CD8-positive, alpha-beta memory T cell (primary cell): Measurements from ENCODE around the gene AKAP13. TPM values are rescaled to one million over a fixed set of nuclear protein-coding genes. Genes with fewer than 3 reads are reported as not detected.

Experiments
- CTCF ChIA-PET: fragments of 350-600 bp; sonication (Branson Sonifier 250); formaldehyde crosslinking; loops from one replicate; lab custom pipeline; 2021; ENCODE audit warnings: antibody characterized with exemption; lab: Charles Lee
- POLR2A ChIA-PET: fragments of 350-600 bp; sonication (Branson Sonifier 250); formaldehyde crosslinking; loops from one replicate; lab custom pipeline; 2021; ENCODE audit warnings: antibody characterized with exemption; lab: Charles Lee
- DNase-seq, 5 donors: peaks; one replicate each; pipeline versions ENCODE4 v3.0.0 to v3.0.0-alpha.2; 2020 to 2022; ENCODE audit warnings: mixed read lengths in 1 of 5
- H3K27ac ChIP-seq: one replicate; pipeline ENCODE4 v1.7.0; 2013; ENCODE audit warnings: low read depth, mild to moderate bottlenecking, low read length, moderate library complexity
- H3K27me3 ChIP-seq: 2 replicates; pipeline ENCODE4 v1.7.0; 2013; ENCODE audit warnings: low read length, mild to moderate bottlenecking; ENCODE audit not compliant: insufficient read depth, poor library complexity, severe bottlenecking
- H3K36me3 ChIP-seq: 2 replicates; pipeline ENCODE4 v1.7.0; 2013; ENCODE audit warnings: mild to moderate bottlenecking, low read length, moderate library complexity; ENCODE audit not compliant: insufficient read depth
- H3K4me1 ChIP-seq: 2 replicates; pipeline ENCODE4 v1.7.0; 2013; ENCODE audit warnings: mild to moderate bottlenecking, low read length, moderate library complexity; ENCODE audit not compliant: insufficient read depth
- H3K4me3 ChIP-seq: 2 replicates; pipeline ENCODE4 v1.7.0; 2013; ENCODE audit warnings: mild to moderate bottlenecking, low read length
- H3K9me3 ChIP-seq: 2 replicates; pipeline ENCODE4 v1.7.0; 2013; ENCODE audit warnings: mild to moderate bottlenecking, low read length
- H3K27ac Mint-ChIP-seq, 8 donors: one replicate each; pipeline ENCODE4 v1.8.0; 2020 to 2021; ENCODE audit warnings: mixed read lengths in 8 of 8, mild to moderate bottlenecking in 6 of 8, inconsistent platforms in 3 of 8, moderate library complexity in 3 of 8
- H3K27me3 Mint-ChIP-seq, 2 donors: one replicate each; pipeline ENCODE4 v1.8.0; 2020 to 2021; ENCODE audit warnings: mixed read lengths in 2 of 2, mild to moderate bottlenecking in 1 of 2, moderate library complexity in 1 of 2
- H3K36me3 Mint-ChIP-seq, 3 donors: one replicate each; pipeline ENCODE4 v1.8.0; 2020 to 2021; ENCODE audit warnings: mixed read lengths in 3 of 3, inconsistent platforms in 1 of 3, mild to moderate bottlenecking in 1 of 3
- H3K4me1 Mint-ChIP-seq, 3 donors: one replicate each; pipeline ENCODE4 v1.8.0; 2020 to 2021; ENCODE audit warnings: mixed read lengths in 3 of 3, inconsistent platforms in 1 of 3, mild to moderate bottlenecking in 1 of 3
- H3K4me3 Mint-ChIP-seq, 7 donors: one replicate each; pipeline ENCODE4 v1.8.0; 2020 to 2021; ENCODE audit warnings: mixed read lengths in 7 of 7, mild to moderate bottlenecking in 6 of 7, moderate library complexity in 4 of 7, inconsistent platforms in 2 of 7
- H3K9me3 Mint-ChIP-seq, 5 donors: one replicate each; pipeline ENCODE4 v1.8.0; 2020 to 2022; ENCODE audit warnings: mixed read lengths in 5 of 5, mild to moderate bottlenecking in 3 of 5, moderate library complexity in 2 of 5, inconsistent platforms in 1 of 5
- polyA plus RNA-seq: library from polyadenylated mRNA; unstranded; fragments of 300-500 nt; fragmentation: Illumina TruSeq; gene quantifications from one replicate; pipeline ENCODE4 v1.2.3, GENCODE V29; 2021
- total RNA-seq, 2 experiments: library from RNA; stranded (reverse); gene quantifications; one replicate each; pipeline ENCODE4 v1.2.3, GENCODE V29; 2021

Gene AKAP13
- total and polyA plus RNA-seq, 3 experiments from 2014 or later: 109 to 234 (median 113) TPM

DNA sequence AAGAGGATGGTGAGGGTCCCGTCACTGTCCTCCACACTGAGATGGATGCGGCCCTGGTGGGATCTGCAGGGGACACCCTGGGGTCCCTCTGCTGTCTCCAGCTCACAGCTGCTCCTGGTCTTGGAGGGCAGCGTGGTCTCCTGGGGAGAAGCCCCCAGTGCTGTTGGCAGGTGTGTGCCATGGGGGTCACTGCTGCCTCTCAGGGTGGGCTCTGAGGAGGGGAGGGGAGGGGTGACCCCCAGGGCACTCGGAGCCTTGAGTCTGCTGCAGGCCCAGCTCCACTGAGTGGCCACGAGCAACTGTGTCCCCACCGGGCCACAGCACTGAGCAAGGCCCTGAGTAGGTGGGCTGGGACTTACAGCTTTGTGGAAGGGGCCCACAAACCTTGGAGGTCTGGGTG, 379.6 kb downstream of the AKAP13 start:
- Mint-ChIP-seq H3K4me3 (no peak overlapping the region), H3K36me3 (peaks cover 0 to 26% (median 0%) of the 10 kb centered on the region in 3 donors), H3K9me3 (no peaks in the 10 kb centered on the region), H3K27ac (no peak overlapping the region), H3K4me1 (peaks cover 0 to 2% (median 0%) of the 10 kb centered on the region in 3 donors), H3K27me3 (no peaks in the 10 kb centered on the region)
- Histone ChIP-seq H3K27ac (no peak overlapping the region), H3K4me1 (no peaks in the 10 kb centered on the region), H3K4me3 (no peak overlapping the region), H3K27me3 (no peaks in the 10 kb centered on the region), H3K36me3 (no peaks in the 10 kb centered on the region), H3K9me3 (no peaks in the 10 kb centered on the region)
- no peak for DNase-seq
- CTCF ChIA-PET: no interaction called here
- POLR2A ChIA-PET: no interaction called here

DNA sequence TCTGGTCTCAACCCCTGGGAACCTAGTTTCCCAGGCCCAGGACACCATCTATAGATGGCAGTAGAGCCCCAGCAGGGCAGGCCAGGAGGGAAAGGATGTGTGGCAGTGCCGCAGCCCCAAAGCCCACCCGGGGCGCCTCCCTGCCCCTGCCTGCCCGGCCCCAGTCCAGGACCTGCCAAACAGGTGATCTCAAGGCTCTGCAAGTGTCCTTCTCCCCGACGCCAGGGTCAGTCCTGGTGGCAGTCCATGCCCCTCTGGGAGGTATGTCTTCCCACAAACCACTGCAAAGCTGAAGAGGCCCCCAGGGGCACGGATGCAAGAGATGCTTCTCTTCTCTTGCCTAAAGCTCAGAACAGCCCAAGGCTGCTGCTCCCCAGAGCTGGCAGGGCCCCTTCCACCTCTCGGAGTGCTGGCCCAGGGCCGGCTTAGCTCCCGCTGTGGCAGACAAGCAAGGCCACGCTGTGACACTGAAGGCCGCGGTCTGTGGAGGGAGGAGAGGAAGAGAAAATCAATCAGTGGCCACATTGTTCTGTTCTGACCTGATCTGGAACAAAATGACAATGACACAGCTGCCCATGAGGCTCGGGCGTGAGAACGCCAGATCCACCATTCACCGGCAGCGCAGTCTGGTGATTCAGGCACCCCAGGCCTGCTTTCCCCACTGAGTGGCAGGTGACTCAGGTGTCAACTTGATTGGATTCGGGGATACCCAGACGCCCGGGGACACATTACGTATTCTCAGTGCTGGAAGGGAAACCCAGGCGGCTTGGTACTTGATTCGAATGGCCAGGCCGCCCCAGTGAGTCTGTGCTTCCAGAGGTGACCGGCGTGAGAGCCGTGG, 380.3 kb downstream of the AKAP13 start:
- no peak overlapping the region for H3K27ac ChIP-seq
- ChIA-PET CTCF (no interaction called here), POLR2A (no interaction called here)
- Mint-ChIP-seq H3K4me3 (no peak overlapping the region), H3K36me3 (peaks cover 0 to 26% (median 0%) of the 10 kb centered on the region in 3 donors), H3K9me3 (no peaks in the 10 kb centered on the region), H3K27ac (no peak overlapping the region), H3K27me3 (no peaks in the 10 kb centered on the region), H3K4me1 (peaks cover 0 to 2% (median 0%) of the 10 kb centered on the region in 3 donors)
- no peaks in the 10 kb centered on the region for H3K4me1 ChIP-seq
- H3K4me3 ChIP-seq: no peak overlapping the region
- DNase-seq: no peak
- no peaks in the 10 kb centered on the region for H3K27me3 ChIP-seq
- no peaks in the 10 kb centered on the region for H3K36me3 ChIP-seq
- H3K9me3 ChIP-seq: no peaks in the 10 kb centered on the region

DNA sequence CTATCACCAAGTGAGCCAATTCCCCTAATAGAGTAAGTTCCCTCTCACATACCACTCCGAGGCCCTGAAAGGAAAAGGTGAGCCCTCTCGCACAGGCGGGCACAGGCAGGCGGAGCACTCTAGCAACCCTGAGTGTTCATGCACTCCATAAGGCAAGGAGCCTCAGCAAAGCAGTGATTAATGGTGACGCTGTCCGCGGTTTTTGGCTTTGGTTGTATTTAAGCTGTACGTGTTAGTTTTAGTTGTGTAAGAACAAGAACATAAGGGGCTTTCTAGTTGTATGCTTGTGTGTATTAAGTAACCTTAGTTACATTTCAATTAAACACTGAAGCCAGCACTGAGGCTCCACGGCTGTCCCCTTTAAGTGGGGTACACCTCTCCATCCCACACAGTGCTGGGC, 381.2 kb downstream of the AKAP13 start:
- H3K27ac ChIP-seq: no peak overlapping the region
- H3K4me3 Mint-ChIP-seq: no peak overlapping the region
- H3K27me3 ChIP-seq: no peaks in the 10 kb centered on the region
- POLR2A ChIA-PET: no interaction called here
- no peak overlapping the region for H3K4me3 ChIP-seq
- no peaks in the 10 kb centered on the region for H3K9me3 Mint-ChIP-seq
- H3K36me3 Mint-ChIP-seq: peaks cover 0 to 26% (median 0%) of the 10 kb centered on the region in 3 donors
- CTCF ChIA-PET: no interaction called here
- H3K9me3 ChIP-seq: no peaks in the 10 kb centered on the region
- peaks cover 2 to 6% (median 3%) of the 10 kb centered on the region in 3 donors for H3K4me1 Mint-ChIP-seq
- H3K4me1 ChIP-seq: no peaks in the 10 kb centered on the region
- H3K27me3 Mint-ChIP-seq: no peaks in the 10 kb centered on the region
- no peak for DNase-seq
- no peaks in the 10 kb centered on the region for H3K36me3 ChIP-seq
- H3K27ac Mint-ChIP-seq: peak overlapping the region in 2 of 8 donors; percentile 61 to 77

DNA sequence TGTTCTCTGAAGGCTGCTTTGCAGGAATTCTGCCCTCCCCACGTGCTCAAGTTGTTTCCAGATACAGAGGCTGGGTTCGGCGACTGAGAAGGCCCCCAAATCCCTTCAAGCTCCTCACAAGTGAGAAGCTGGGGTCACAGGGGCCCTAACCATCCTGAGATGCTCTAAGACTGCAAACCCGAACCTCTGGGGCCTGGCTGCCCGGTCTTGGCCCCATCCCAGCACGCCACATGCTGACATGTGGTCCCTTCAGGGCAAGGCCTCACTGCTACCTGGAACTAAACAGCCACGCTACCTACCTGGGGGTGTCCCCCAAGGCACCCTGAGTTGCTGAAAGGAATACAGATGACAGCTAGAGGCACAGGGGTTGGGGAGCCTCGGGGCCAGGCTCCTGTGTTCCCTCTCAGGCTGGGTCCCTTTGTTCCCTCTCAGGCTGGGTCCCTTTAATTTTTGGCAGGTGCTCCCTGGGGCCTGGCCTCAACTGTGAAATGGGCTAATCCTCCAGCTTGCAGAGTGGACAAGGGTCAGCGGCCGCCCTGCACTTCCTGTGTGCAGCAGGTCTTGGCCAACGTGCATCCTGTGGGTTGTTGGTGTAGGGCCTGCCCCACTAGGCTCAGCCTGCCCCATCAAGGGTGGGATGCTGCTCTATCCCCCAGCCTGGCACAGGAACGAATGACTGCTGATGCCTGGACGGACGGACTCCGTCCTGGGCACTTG, 381.8 kb downstream of the AKAP13 start:
- DNase-seq: no peak
- ChIA-PET CTCF (no interaction called here), POLR2A (no interaction called here)
- no peaks in the 10 kb centered on the region for H3K27me3 ChIP-seq
- Mint-ChIP-seq H3K4me3 (no peak overlapping the region), H3K9me3 (no peaks in the 10 kb centered on the region), H3K4me1 (peaks cover 2 to 7% (median 3%) of the 10 kb centered on the region in 3 donors), H3K27ac (peak overlapping the region in 1 of 8 donors; percentile 77), H3K36me3 (peaks cover 0 to 26% (median 0%) of the 10 kb centered on the region in 3 donors), H3K27me3 (no peaks in the 10 kb centered on the region)
- no peaks in the 10 kb centered on the region for H3K36me3 ChIP-seq
- H3K4me3 ChIP-seq: no peak overlapping the region
- H3K27ac ChIP-seq: no peak overlapping the region
- H3K9me3 ChIP-seq: no peaks in the 10 kb centered on the region
- H3K4me1 ChIP-seq: no peaks in the 10 kb centered on the region

DNA sequence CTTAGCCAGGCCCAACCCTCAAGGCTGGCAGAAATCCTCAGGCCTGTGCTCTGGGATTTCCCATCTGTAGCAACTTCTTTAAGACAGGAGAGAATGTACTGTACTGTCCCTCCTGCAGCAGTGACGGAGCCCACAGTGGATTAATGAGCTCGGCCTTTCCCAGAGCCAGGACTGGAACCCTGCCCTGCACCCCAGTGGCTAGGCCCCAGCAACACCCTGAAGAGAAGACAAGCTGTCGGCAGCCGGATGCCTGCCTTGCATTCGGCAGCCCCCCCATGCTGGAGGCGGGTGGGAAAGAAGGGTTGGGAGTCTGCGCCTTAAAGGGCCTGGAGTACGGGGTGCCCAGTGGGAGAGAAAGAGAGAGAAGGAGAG, 382.3 kb downstream of the AKAP13 start:
- Histone ChIP-seq H3K4me3 (no peak overlapping the region), H3K4me1 (no peaks in the 10 kb centered on the region), H3K27me3 (no peaks in the 10 kb centered on the region), H3K27ac (no peak overlapping the region), H3K9me3 (no peaks in the 10 kb centered on the region), H3K36me3 (no peaks in the 10 kb centered on the region)
- H3K4me1 Mint-ChIP-seq: peaks cover 2 to 11% (median 3%) of the 10 kb centered on the region in 3 donors
- no peaks in the 10 kb centered on the region for H3K27me3 Mint-ChIP-seq
- POLR2A ChIA-PET: interaction anchor here (0.5 kb wide), 1 partner anchor 106 kb away, joined by 3 read pairs; no protein-coding TSS in a partner anchor
- H3K36me3 Mint-ChIP-seq: peaks cover 0 to 26% (median 2%) of the 10 kb centered on the region in 3 donors
- CTCF ChIA-PET: interaction anchor here (0.8 to 1.5 kb wide), 2 partner anchors 23 to 78 kb away, joined by 3 to 4 read pairs; no protein-coding TSS in a partner anchor
- H3K9me3 Mint-ChIP-seq: no peaks in the 10 kb centered on the region
- peak overlapping the region in 1 of 8 donors; percentile 47 for H3K27ac Mint-ChIP-seq
- no peak for DNase-seq
- H3K4me3 Mint-ChIP-seq: peak overlapping the region in 1 of 7 donors; percentile 74

DNA sequence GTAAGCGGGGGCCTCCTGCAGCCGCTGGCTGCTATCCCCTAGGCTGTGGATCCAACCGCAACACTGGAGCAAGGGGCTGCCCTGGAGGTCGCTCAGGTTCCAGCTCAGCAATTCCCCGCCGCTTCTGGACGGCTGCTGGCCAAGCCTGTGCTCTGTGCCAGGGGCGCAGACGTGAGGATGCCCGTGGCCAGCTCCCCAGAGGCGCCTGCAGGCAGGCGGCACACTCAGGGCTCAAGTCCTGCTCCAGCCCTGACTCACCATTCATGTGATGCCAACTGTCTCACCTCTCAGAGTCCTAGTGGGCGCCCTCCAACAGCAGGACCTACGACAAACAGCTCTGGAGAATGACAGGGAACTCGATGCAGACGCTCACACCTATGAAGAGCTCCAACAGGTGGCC, 382.8 kb downstream of the AKAP13 start:
- H3K36me3 ChIP-seq: no peaks in the 10 kb centered on the region
- H3K4me3 Mint-ChIP-seq: no peak overlapping the region
- DNase-seq: no peak
- no peak overlapping the region for H3K27ac Mint-ChIP-seq
- H3K9me3 ChIP-seq: no peaks in the 10 kb centered on the region
- ChIA-PET CTCF (interaction anchor here (0.8 to 1.5 kb wide), 2 partner anchors 22 to 77 kb away, joined by 3 to 4 read pairs; no protein-coding TSS in a partner anchor), POLR2A (interaction anchor here (0.5 kb wide), 1 partner anchor 106 kb away, joined by 3 read pairs; no protein-coding TSS in a partner anchor)
- no peak overlapping the region for H3K27ac ChIP-seq
- no peak overlapping the region for H3K4me3 ChIP-seq
- no peaks in the 10 kb centered on the region for H3K27me3 Mint-ChIP-seq
- H3K9me3 Mint-ChIP-seq: no peaks in the 10 kb centered on the region
- H3K4me1 ChIP-seq: no peaks in the 10 kb centered on the region
- H3K36me3 Mint-ChIP-seq: peaks cover 0 to 25% (median 2%) of the 10 kb centered on the region in 3 donors
- peaks cover 2 to 11% (median 3%) of the 10 kb centered on the region in 3 donors for H3K4me1 Mint-ChIP-seq
- no peaks in the 10 kb centered on the region for H3K27me3 ChIP-seq

DNA sequence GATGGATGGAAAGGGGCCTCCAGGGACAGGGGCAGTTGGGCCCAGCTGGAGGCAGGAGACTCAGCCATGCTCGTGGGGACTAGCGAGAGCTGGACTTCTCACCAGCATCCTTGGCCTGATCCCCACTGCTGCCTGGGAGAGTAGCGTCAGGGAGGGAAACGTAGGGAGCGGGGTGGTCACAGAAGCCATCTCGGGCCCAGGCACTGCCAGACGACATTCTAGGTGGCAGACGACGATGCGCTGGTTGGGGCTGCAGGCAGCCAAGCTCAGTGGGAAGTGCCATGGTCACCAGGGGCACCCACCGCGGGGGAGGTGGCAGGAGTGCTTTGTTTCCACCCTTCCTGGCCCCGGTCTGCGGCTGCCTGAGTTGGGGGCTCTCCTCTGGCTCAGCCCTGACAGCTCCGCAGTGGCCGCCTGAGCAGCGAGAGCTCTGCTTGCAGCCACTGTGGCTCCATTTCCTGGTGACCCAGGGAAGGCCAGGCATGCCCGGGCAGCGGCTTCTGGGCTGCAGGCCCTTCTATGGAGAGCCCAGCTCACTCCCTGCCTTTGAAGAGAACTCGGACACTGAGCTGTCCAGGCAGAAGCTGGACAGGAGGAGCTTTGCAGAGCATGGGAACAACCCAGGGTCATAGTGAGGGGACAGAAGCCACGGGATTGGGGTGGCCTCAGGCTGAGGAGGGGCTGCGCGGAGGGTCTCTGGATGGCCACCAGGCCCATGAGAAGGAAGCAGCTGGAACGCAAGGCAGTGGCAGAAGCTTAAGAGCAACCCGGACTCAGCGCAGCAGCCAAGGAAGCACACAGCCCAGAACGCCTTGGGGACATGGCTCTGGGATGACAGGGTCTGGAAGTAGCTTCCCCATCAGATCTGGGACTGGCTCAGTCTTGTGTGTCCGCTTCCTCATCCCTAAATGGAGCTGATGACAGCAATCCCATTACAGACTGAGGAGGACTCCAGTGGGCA, 383.6 kb downstream of the AKAP13 start:
- Histone ChIP-seq H3K36me3 (no peaks in the 10 kb centered on the region), H3K4me1 (no peaks in the 10 kb centered on the region), H3K27me3 (no peaks in the 10 kb centered on the region), H3K9me3 (no peaks in the 10 kb centered on the region), H3K4me3 (no peak overlapping the region), H3K27ac (no peak overlapping the region)
- CTCF ChIA-PET: interaction anchor here (1.5 kb wide), 1 partner anchor 22 kb away, joined by 4 read pairs; no protein-coding TSS in a partner anchor
- DNase-seq: no peak
- POLR2A ChIA-PET: interaction anchor here (1.0 kb wide), 1 partner anchor 12 kb away, joined by 4 read pairs; no protein-coding TSS in a partner anchor
- Mint-ChIP-seq H3K36me3 (peaks cover 0 to 24% (median 2%) of the 10 kb centered on the region in 3 donors), H3K9me3 (no peaks in the 10 kb centered on the region), H3K27ac (no peak overlapping the region), H3K4me3 (no peak overlapping the region), H3K27me3 (no peaks in the 10 kb centered on the region), H3K4me1 (peaks cover 2 to 11% (median 3%) of the 10 kb centered on the region in 3 donors)
